ENCODE data around the gene ALKBH7. TPM values are rescaled to one million over a fixed set of nuclear protein-coding genes. Genes with fewer than 3 reads are reported as not detected.
A peak's percentile ranks its signal among the peaks of the same experiment; 100 is the strongest.

Gene ALKBH7
- total RNA-seq, 1 donor from 2014 or later: 58.4 TPM

- TF ChIP-seq CTCF (IDR thresholded peaks at IDR 0.05; ENCODE audit: insufficient read depth, low read depth, low read length): no peak
- TF ChIP-seq EZH2 (IDR thresholded peaks at IDR 0.05; ENCODE audit: insufficient read depth, low read length): no peak
- Histone ChIP-seq H3K27ac (ENCODE audit: low read depth, low read length) (no peak overlapping the region), H2AFZ (ENCODE audit: low read depth, low read length) (no peak overlapping the region), H3K9ac (ENCODE audit: low read length) (no peak overlapping the region), H3K9me3 (ENCODE audit: insufficient read depth, low read depth, low read length) (no peaks in the 10 kb centered on the region), H3K79me2 (ENCODE audit: insufficient read depth, low read length) (peaks cover 17% of the 10 kb centered on the region), H3K4me1 (ENCODE audit: insufficient read depth, low read length) (peaks cover 4% of the 10 kb centered on the region), H4K20me1 (ENCODE audit: insufficient read depth, low read length) (no peaks in the 10 kb centered on the region), H3K36me3 (ENCODE audit: insufficient read depth, low read length) (peaks cover 11% of the 10 kb centered on the region), H3K4me2 (ENCODE audit: low read length) (no peak overlapping the region), H3K27me3 (ENCODE audit: insufficient read depth, low read length) (no peaks in the 10 kb centered on the region), H3K4me3 (ENCODE audit: insufficient read depth, low read depth, low read length) (no peak overlapping the region)
- FAIRE-seq: no peak
- Mint-ChIP-seq H3K9me3 (ENCODE audit: unreplicated experiment) (no peaks in the 10 kb centered on the region), H3K27me3 (ENCODE audit: low read depth, unreplicated experiment) (no peaks in the 10 kb centered on the region), H3K36me3 (ENCODE audit: low read depth, unreplicated experiment) (peaks cover 20% of the 10 kb centered on the region), H3K4me3 (ENCODE audit: unreplicated experiment) (no peak overlapping the region), H3K27ac (ENCODE audit: unreplicated experiment) (no peak overlapping the region), H3K4me1 (ENCODE audit: low read depth, unreplicated experiment) (no peaks in the 10 kb centered on the region)
- no peak for DNase-seq (ENCODE audit: low read depth)
Measured at GRCh38 chr19:6364353-6364752, 8.2 kb upstream of the ALKBH7 start.

- no peaks in the 10 kb centered on the region for H3K27me3 ChIP-seq (ENCODE audit: insufficient read depth, low read length)
- H3K9ac ChIP-seq (ENCODE audit: low read length): peak overlapping the region; percentile 96
- Mint-ChIP-seq H3K4me1 (ENCODE audit: low read depth, unreplicated experiment) (peaks cover 7% of the 10 kb centered on the region), H3K36me3 (ENCODE audit: low read depth, unreplicated experiment) (peaks cover 3% of the 10 kb centered on the region), H3K9me3 (ENCODE audit: unreplicated experiment) (no peaks in the 10 kb centered on the region), H3K27ac (ENCODE audit: unreplicated experiment) (peak overlapping the region; percentile 97), H3K27me3 (ENCODE audit: low read depth, unreplicated experiment) (no peaks in the 10 kb centered on the region), H3K4me3 (ENCODE audit: unreplicated experiment) (peak overlapping the region; percentile 86)
- H3K36me3 ChIP-seq (ENCODE audit: insufficient read depth, low read length): peaks cover 2% of the 10 kb centered on the region
- no peaks in the 10 kb centered on the region for H3K79me2 ChIP-seq (ENCODE audit: insufficient read depth, low read length)
- peak overlapping the region; percentile 96 for H3K4me2 ChIP-seq (ENCODE audit: low read length)
- H3K27ac ChIP-seq (ENCODE audit: low read depth, low read length): peak overlapping the region; percentile 96
- FAIRE-seq (no peak), DNase-seq (ENCODE audit: low read depth) (peak; percentile 88)
- peak overlapping the region; percentile 95 for H2AFZ ChIP-seq (ENCODE audit: low read depth, low read length)
- peak overlapping the region; percentile 89 for H3K4me3 ChIP-seq (ENCODE audit: insufficient read depth, low read depth, low read length)
- no peaks in the 10 kb centered on the region for H4K20me1 ChIP-seq (ENCODE audit: insufficient read depth, low read length)
- H3K4me1 ChIP-seq (ENCODE audit: insufficient read depth, low read length): peaks cover 13% of the 10 kb centered on the region
- TF ChIP-seq CTCF (IDR thresholded peaks at IDR 0.05; ENCODE audit: insufficient read depth, low read depth, low read length) (no peak), EZH2 (IDR thresholded peaks at IDR 0.05; ENCODE audit: insufficient read depth, low read length) (no peak)
- no peaks in the 10 kb centered on the region for H3K9me3 ChIP-seq (ENCODE audit: insufficient read depth, low read depth, low read length)
Measured at GRCh38 chr19:6373096-6373812, 660 bp downstream of the ALKBH7 start.

GRCh38 chr19:6373813-6374108, 1.2 kb downstream of the ALKBH7 start:
- DNase-seq (ENCODE audit: low read depth): no peak
- Mint-ChIP-seq H3K4me3 (ENCODE audit: unreplicated experiment) (peak overlapping the region; percentile 81), H3K27me3 (ENCODE audit: low read depth, unreplicated experiment) (no peaks in the 10 kb centered on the region), H3K27ac (ENCODE audit: unreplicated experiment) (peak overlapping the region; percentile 75), H3K36me3 (ENCODE audit: low read depth, unreplicated experiment) (peaks cover 2% of the 10 kb centered on the region), H3K4me1 (ENCODE audit: low read depth, unreplicated experiment) (peaks cover 8% of the 10 kb centered on the region), H3K9me3 (ENCODE audit: unreplicated experiment) (no peaks in the 10 kb centered on the region)
- TF ChIP-seq EZH2 (IDR thresholded peaks at IDR 0.05; ENCODE audit: insufficient read depth, low read length): no peak
- no peak for TF ChIP-seq CTCF (IDR thresholded peaks at IDR 0.05; ENCODE audit: insufficient read depth, low read depth, low read length)
- H3K36me3 ChIP-seq (ENCODE audit: insufficient read depth, low read length): peaks cover 1% of the 10 kb centered on the region
- no peaks in the 10 kb centered on the region for H4K20me1 ChIP-seq (ENCODE audit: insufficient read depth, low read length)
- H2AFZ ChIP-seq (ENCODE audit: low read depth, low read length): peak overlapping the region; percentile 63
- H3K4me3 ChIP-seq (ENCODE audit: insufficient read depth, low read depth, low read length): peak overlapping the region; percentile 57
- no peaks in the 10 kb centered on the region for H3K27me3 ChIP-seq (ENCODE audit: insufficient read depth, low read length)
- FAIRE-seq: no peak
- H3K4me1 ChIP-seq (ENCODE audit: insufficient read depth, low read length): peaks cover 16% of the 10 kb centered on the region
- H3K9ac ChIP-seq (ENCODE audit: low read length): peak overlapping the region; percentile 66
- H3K27ac ChIP-seq (ENCODE audit: low read depth, low read length): peak overlapping the region; percentile 42
- no peaks in the 10 kb centered on the region for H3K79me2 ChIP-seq (ENCODE audit: insufficient read depth, low read length)
- H3K4me2 ChIP-seq (ENCODE audit: low read length): peak overlapping the region; percentile 96
- H3K9me3 ChIP-seq (ENCODE audit: insufficient read depth, low read depth, low read length): no peaks in the 10 kb centered on the region

All from astrocyte (in vitro differentiated cells and primary cell).